ENCODE measurements around the gene TCFL5. TPM values are rescaled to one million over a fixed set of nuclear protein-coding genes. Genes with fewer than 3 reads are reported as not detected.

The TCFL5 gene
- total and polyA plus RNA-seq, 2 donors: 10.9 to 13.0 TPM

GRCh38 chr20:62801284-62802010, 60.2 kb downstream of the TCFL5 start:
- Histone ChIP-seq H3K27ac (ENCODE audit: low read depth in 1 of 2, low read length in 1 of 2) (no peak overlapping the region), H3K9me3 (ENCODE audit: control insufficient read depth in 2 of 2, insufficient read depth in 1 of 2, low read length in 1 of 2) (peaks cover 0 to 5% of the 10 kb centered on the region in 2 donors), H3K4me1 (ENCODE audit: control insufficient read depth in 2 of 2, insufficient read depth in 2 of 2, low read length in 2 of 2) (peaks cover 17 to 23% of the 10 kb centered on the region in 2 donors), H3K27me3 (ENCODE audit: control insufficient read depth in 2 of 2, insufficient read depth in 1 of 2, low read length in 1 of 2) (no peaks in the 10 kb centered on the region), H3K36me3 (ENCODE audit: control insufficient read depth in 2 of 2, insufficient read depth in 2 of 2, low read length in 1 of 2) (peaks cover 23 to 28% of the 10 kb centered on the region in 2 donors), H3K4me3 (ENCODE audit: low read length in 2 of 2) (no peak overlapping the region)
- no peak for DNase-seq (ENCODE audit: low read depth in 6 of 9, low spot score in 9 of 9)
- WGBS: 94% methylated on average over 15 of the region's 15 CpGs

- peaks cover 0 to 5% of the 10 kb centered on the region in 2 donors for H3K9me3 ChIP-seq (ENCODE audit: control insufficient read depth in 2 of 2, insufficient read depth in 1 of 2, low read length in 1 of 2)
- H3K4me3 ChIP-seq (ENCODE audit: low read length in 2 of 2): no peak overlapping the region
- WGBS: 97% methylated on average over 26 of the region's 26 CpGs
- no peaks in the 10 kb centered on the region for H3K27me3 ChIP-seq (ENCODE audit: control insufficient read depth in 2 of 2, insufficient read depth in 1 of 2, low read length in 1 of 2)
- DNase-seq (ENCODE audit: low read depth in 6 of 9, low spot score in 9 of 9): no peak
- peaks cover 9 to 21% of the 10 kb centered on the region in 2 donors for H3K4me1 ChIP-seq (ENCODE audit: control insufficient read depth in 2 of 2, insufficient read depth in 2 of 2, low read length in 2 of 2)
- no peak overlapping the region for H3K27ac ChIP-seq (ENCODE audit: low read depth in 1 of 2, low read length in 1 of 2)
- peaks cover 23 to 28% of the 10 kb centered on the region in 2 donors for H3K36me3 ChIP-seq (ENCODE audit: control insufficient read depth in 2 of 2, insufficient read depth in 2 of 2, low read length in 1 of 2)
Measured at GRCh38 chr20:62800314-62801259, 61.0 kb downstream of the TCFL5 start.

GRCh38 chr20:62799873-62800272, 61.7 kb downstream of the TCFL5 start:
- 98% methylated on average over 10 of the region's 10 CpGs for WGBS
- H3K36me3 ChIP-seq (ENCODE audit: control insufficient read depth in 2 of 2, insufficient read depth in 2 of 2, low read length in 1 of 2): peaks cover 23 to 28% of the 10 kb centered on the region in 2 donors
- H3K27me3 ChIP-seq (ENCODE audit: control insufficient read depth in 2 of 2, insufficient read depth in 1 of 2, low read length in 1 of 2): no peaks in the 10 kb centered on the region
- peaks cover 0 to 5% of the 10 kb centered on the region in 2 donors for H3K9me3 ChIP-seq (ENCODE audit: control insufficient read depth in 2 of 2, insufficient read depth in 1 of 2, low read length in 1 of 2)
- H3K4me3 ChIP-seq (ENCODE audit: low read length in 2 of 2): no peak overlapping the region
- no peak overlapping the region for H3K27ac ChIP-seq (ENCODE audit: low read depth in 1 of 2, low read length in 1 of 2)
- H3K4me1 ChIP-seq (ENCODE audit: control insufficient read depth in 2 of 2, insufficient read depth in 2 of 2, low read length in 2 of 2): peaks cover 8 to 25% of the 10 kb centered on the region in 2 donors
- DNase-seq (ENCODE audit: low read depth in 6 of 9, low spot score in 9 of 9): no peak

- peaks cover 0 to 5% of the 10 kb centered on the region in 2 donors for H3K9me3 ChIP-seq (ENCODE audit: control insufficient read depth in 2 of 2, insufficient read depth in 1 of 2, low read length in 1 of 2)
- no peak overlapping the region for H3K4me3 ChIP-seq (ENCODE audit: low read length in 2 of 2)
- no peak overlapping the region for H3K27ac ChIP-seq (ENCODE audit: low read depth in 1 of 2, low read length in 1 of 2)
- H3K4me1 ChIP-seq (ENCODE audit: control insufficient read depth in 2 of 2, insufficient read depth in 2 of 2, low read length in 2 of 2): peaks cover 12 to 29% of the 10 kb centered on the region in 2 donors
- no peak for DNase-seq (ENCODE audit: low read depth in 6 of 9, low spot score in 9 of 9)
- peaks cover 23 to 28% of the 10 kb centered on the region in 2 donors for H3K36me3 ChIP-seq (ENCODE audit: control insufficient read depth in 2 of 2, insufficient read depth in 2 of 2, low read length in 1 of 2)
- no peaks in the 10 kb centered on the region for H3K27me3 ChIP-seq (ENCODE audit: control insufficient read depth in 2 of 2, insufficient read depth in 1 of 2, low read length in 1 of 2)
- 99% methylated on average over 19 of the region's 19 CpGs for WGBS
Measured at GRCh38 chr20:62799459-62799858, 62.2 kb downstream of the TCFL5 start.

GRCh38 chr20:62799036-62799435, 62.6 kb downstream of the TCFL5 start:
- 97% methylated on average over 8 of the region's 8 CpGs for WGBS

GRCh38 chr20:62797671-62798532, 63.7 kb downstream of the TCFL5 start:
- no peak for DNase-seq (ENCODE audit: low read depth in 6 of 9, low spot score in 9 of 9)
- 95% methylated on average over 26 of the region's 26 CpGs for WGBS
- Histone ChIP-seq H3K27me3 (ENCODE audit: control insufficient read depth in 2 of 2, insufficient read depth in 1 of 2, low read length in 1 of 2) (no peaks in the 10 kb centered on the region), H3K4me3 (ENCODE audit: low read length in 2 of 2) (no peak overlapping the region), H3K36me3 (ENCODE audit: control insufficient read depth in 2 of 2, insufficient read depth in 2 of 2, low read length in 1 of 2) (peaks cover 23 to 28% of the 10 kb centered on the region in 2 donors), H3K9me3 (ENCODE audit: control insufficient read depth in 2 of 2, insufficient read depth in 1 of 2, low read length in 1 of 2) (peaks cover 0 to 5% of the 10 kb centered on the region in 2 donors), H3K27ac (ENCODE audit: low read depth in 1 of 2, low read length in 1 of 2) (no peak overlapping the region), H3K4me1 (ENCODE audit: control insufficient read depth in 2 of 2, insufficient read depth in 2 of 2, low read length in 2 of 2) (peaks cover 12 to 31% of the 10 kb centered on the region in 2 donors)

More at GRCh38 chr20:62799036-62799435, 62.6 kb downstream of the TCFL5 start:
- Histone ChIP-seq H3K9me3 (ENCODE audit: control insufficient read depth in 2 of 2, insufficient read depth in 1 of 2, low read length in 1 of 2) (peaks cover 0 to 5% of the 10 kb centered on the region in 2 donors), H3K27ac (ENCODE audit: low read depth in 1 of 2, low read length in 1 of 2) (no peak overlapping the region), H3K4me3 (ENCODE audit: low read length in 2 of 2) (no peak overlapping the region), H3K4me1 (ENCODE audit: control insufficient read depth in 2 of 2, insufficient read depth in 2 of 2, low read length in 2 of 2) (peaks cover 10 to 27% of the 10 kb centered on the region in 2 donors), H3K27me3 (ENCODE audit: control insufficient read depth in 2 of 2, insufficient read depth in 1 of 2, low read length in 1 of 2) (no peaks in the 10 kb centered on the region), H3K36me3 (ENCODE audit: control insufficient read depth in 2 of 2, insufficient read depth in 2 of 2, low read length in 1 of 2) (peaks cover 23 to 28% of the 10 kb centered on the region in 2 donors)
- DNase-seq (ENCODE audit: low read depth in 6 of 9, low spot score in 9 of 9): no peak

- Histone ChIP-seq H3K4me3 (ENCODE audit: low read length in 2 of 2) (peak overlapping the region; percentile 36 to 86), H3K27me3 (ENCODE audit: control insufficient read depth in 2 of 2, insufficient read depth in 1 of 2, low read length in 1 of 2) (no peaks in the 10 kb centered on the region), H3K9me3 (ENCODE audit: control insufficient read depth in 2 of 2, insufficient read depth in 1 of 2, low read length in 1 of 2) (peaks cover 0 to 5% of the 10 kb centered on the region in 2 donors), H3K36me3 (ENCODE audit: control insufficient read depth in 2 of 2, insufficient read depth in 2 of 2, low read length in 1 of 2) (peaks cover 23 to 28% of the 10 kb centered on the region in 2 donors), H3K27ac (ENCODE audit: low read depth in 1 of 2, low read length in 1 of 2) (peak overlapping the region in 1 of 2 donors; percentile 85), H3K4me1 (ENCODE audit: control insufficient read depth in 2 of 2, insufficient read depth in 2 of 2, low read length in 2 of 2) (peaks cover 12 to 32% of the 10 kb centered on the region in 2 donors)
- WGBS: 34% methylated on average over 47 of the region's 53 CpGs
- no peak for DNase-seq (ENCODE audit: low read depth in 6 of 9, low spot score in 9 of 9)
Measured at GRCh38 chr20:62796699-62797491, 64.7 kb downstream of the TCFL5 start.

All from thymus (tissue), 11 donors.